ENCODE measurements around the gene SLC25A21.

The SLC25A21 gene

GRCh38 chr14:36767603-36768281, 404.7 kb downstream of the SLC25A21 start:
- no peak for DNase-seq (ENCODE audit: low read depth in 2 of 2)

DNA sequence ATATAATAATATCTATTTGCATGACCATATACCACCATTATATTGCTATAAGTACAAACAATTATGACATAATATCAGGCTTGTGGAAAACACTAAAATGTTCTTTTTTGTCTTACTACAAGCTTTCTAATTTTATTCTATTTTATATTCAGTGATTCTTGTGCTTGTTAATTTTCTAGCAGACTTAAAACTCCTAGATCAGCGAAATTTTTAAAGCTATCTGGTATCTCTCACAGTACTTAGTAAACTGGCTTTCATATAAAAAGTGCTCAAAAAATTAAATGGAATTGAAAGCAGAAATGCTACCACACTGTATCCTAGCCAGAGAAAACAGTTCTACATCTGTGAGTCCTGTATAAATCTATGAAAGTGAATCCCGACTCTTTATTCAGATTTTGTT, 405.4 kb downstream of the SLC25A21 start:
- DNase-seq (ENCODE audit: low read depth in 2 of 2) = no peak

DNA sequence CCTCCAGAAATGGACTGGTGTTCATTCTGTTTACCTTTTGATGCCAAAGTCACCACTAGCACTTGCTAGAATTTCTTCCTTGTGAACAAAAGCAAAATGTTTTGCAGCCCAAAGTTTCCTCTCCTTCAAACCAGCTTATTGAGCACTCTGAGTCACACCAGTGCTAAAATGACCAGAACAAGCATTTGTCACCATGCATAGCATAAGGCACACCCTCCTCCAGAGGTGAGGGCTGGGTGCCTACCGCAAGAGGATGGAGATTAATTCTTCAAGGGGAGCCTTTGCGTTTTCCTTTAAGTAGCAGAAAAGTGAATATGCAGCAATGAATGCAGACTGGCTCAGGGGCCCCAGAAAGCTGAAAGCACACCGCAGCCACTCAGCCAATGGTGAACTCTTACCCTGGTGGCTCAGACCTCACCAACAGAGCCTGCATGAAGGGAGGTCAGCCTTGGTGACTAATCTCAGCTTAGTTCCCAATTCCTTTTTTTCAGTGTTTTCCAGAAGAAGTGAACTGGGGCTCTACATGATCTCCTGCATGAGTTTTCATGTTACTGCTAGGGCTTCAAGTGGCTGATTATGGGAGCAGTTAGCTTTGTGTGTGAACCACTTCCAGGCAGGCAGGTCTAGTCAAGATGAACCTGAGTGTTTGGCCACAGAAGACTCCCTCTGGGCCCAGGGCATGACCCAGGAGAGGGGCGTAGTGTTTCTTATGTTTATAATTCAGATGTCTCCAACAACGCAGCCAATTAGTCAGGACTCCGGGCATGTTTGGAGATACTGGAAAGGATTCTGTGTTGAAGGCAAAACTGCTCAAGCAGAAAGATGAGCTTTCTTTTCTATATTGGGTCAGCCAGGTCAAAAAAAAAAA, 414.4 kb downstream of the SLC25A21 start:
- no peak for DNase-seq (ENCODE audit: low read depth in 2 of 2)

GRCh38 chr14:36756226-36756625, 416.2 kb downstream of the SLC25A21 start:
- DNase-seq (ENCODE audit: low read depth in 2 of 2) = no peak

- DNase-seq (ENCODE audit: low read depth in 2 of 2) = no peak
Measured at GRCh38 chr14:36755756-36756155, 416.6 kb downstream of the SLC25A21 start.

DNA sequence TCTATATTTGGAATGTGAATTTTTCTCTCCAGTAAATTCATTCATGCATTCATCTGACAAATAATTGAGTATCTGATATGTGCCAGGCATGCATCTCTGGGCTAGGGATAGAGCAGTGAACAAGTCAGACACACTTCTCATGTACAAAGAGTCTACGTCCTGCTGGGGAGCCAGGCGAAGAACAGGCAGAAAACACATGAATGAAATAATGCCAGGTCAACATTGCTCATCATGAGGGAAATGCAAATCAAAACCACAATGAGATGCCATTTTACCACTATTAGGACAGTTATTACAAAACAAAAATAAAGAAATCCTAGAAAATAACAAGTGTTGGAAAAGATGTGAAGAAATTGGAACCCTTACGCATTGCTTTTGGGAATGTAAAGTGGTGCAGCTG, 420.5 kb downstream of the SLC25A21 start:
- DNase-seq (ENCODE audit: low read depth in 2 of 2) = no peak

GRCh38 chr14:36751106-36751505, 421.3 kb downstream of the SLC25A21 start:
- DNase-seq (ENCODE audit: low read depth in 2 of 2) = no peak

DNA sequence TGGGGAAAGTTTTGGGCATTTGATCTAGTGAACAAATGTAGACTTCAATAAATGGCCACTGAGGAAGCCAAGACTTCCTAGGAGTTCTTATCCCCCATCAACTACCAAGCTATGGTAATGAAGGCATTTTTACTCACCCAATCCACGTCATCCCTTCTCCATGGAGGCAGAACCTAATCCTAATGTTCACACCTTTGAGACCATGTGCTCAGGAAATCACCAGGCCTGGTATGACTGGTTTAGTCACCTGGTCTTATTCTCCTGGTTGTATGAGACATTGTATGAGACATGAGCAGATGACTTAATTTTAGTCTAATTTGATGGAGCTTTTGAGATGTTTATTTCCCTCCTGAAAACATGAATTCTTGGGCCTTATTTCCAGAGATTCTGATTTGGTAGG, 422.2 kb downstream of the SLC25A21 start:
- no peak for DNase-seq (ENCODE audit: low read depth in 2 of 2)

DNA sequence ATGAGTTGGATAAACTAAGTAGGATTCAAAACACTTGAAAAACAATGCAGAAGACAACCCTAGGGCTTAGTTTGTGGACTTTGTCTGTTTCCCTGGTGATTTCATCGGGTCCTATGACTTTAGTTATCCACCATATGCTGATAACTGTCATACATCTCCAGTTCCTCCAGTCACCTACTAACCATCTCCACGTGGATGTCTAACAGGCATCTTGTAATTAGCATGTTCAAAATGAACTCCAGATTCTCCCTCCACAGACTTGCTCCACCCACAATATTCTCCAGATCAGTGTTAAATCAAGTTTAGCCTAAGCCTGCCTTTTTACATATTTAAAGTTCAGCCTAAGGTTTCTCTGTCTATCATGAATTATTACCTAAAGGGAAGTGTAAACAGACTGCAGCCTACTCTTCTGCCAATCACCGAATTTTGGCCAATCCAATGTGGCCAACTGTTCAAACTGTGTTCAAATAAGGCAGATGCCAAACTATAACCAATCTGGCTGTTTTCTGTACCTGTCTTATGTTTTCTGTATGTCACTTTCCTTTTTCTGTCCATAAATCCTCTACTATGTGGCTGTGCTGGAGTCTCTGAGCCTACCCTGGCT, 423.7 kb downstream of the SLC25A21 start:
- no peak for DNase-seq (ENCODE audit: low read depth in 2 of 2)

GRCh38 chr14:36747411-36748184, 424.8 kb downstream of the SLC25A21 start:
- DNase-seq (ENCODE audit: low read depth in 2 of 2) = no peak

DNA sequence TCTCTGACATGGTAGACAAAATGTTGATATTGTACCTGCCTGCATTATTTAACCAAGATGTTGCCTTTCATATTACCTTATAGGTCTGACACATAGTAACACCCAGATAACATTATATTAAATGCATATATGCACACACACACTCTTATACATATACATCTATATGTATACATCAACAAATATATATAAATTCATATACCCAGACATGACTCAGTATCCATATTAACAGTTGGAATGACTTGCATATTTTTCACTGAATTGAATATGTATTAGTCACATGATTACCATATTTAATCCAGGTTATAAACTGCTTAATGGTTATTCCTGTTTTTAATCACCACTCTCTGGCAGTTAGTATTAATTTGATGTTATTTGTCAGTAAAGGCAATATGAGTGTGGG, 425.5 kb downstream of the SLC25A21 start:
- no peak for DNase-seq (ENCODE audit: low read depth in 2 of 2)

DNA sequence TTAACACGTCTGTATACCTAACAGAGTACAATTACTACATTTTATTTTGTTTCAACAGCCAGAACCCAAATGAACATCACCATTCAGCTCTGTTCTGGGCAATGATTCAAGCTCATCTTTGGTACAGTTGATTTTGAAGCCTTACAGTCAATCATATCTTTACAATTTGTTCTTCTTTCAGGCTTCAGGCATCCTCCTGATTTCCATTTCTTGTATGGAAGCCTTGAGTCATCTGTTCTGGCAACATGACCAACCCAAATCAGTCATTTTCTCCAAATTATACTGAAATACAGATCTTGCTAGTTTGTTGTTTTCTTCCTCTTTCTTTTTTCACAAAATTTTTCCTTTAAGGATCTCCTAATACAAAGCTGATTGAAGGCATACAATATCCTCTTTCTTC, 430.5 kb downstream of the SLC25A21 start:
- no peak for DNase-seq (ENCODE audit: low read depth in 2 of 2)

DNA sequence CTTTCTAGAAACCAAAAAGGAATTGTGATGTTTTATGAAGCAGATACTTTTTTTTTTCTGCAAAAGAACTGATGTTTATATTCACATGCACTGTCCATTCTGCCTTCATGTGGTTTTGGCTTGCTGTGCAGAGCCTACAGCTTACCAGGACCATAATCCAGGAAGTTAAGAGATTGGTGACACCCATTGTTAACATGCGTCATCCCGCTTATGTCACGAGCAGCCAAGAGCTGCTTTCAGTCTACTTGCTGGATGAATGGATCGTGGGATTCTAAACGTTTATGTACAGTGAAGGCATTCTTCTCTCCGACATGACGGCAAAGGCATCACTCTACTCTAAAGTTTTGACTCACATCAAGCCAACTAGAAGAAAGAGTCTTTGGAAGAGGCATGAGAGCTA, 434.1 kb downstream of the SLC25A21 start:
- no peak for DNase-seq (ENCODE audit: low read depth in 2 of 2)

DNA sequence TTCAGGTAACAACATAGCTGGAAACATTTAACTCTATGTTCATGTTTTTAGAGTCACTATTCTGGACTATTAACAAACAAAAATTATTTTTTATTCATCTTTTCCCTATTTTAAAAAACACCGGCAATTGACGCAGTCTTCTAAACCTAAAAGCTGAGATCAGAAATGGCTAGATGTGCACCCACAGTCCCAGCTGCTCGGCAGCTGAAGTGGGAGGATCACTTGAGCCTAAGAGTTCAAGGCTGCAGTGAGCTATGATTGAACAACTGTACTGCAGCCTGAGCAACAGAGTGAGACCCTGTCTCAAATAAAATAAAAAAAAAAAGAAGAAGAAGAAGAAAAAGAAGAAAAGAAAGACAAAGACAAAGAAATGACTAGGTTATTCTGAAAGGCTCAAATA, 446.3 kb downstream of the SLC25A21 start:
- no peak for DNase-seq (ENCODE audit: low read depth in 2 of 2)

GRCh38 chr14:36724162-36724561, 448.2 kb downstream of the SLC25A21 start:
- no peak for DNase-seq (ENCODE audit: low read depth in 2 of 2)

DNA sequence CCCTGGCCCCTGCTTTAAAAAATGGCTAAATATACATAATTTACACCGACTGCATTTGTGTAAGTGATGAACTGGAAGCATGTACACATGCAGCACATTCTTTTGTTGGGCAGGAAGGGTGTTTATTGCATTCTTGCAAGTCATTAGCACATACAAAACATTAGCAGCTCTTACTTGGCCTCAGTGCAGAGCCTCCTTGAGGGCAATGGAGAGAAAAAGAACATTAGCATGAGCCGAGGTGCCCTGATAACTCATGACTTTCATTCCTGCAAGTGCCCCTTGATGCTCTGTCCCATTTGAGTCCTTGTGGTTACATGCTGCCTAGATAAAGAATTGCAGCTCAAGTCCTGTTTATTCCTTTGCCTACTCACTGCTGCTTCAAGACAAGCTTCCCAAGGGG, 448.9 kb downstream of the SLC25A21 start:
- no peak for DNase-seq (ENCODE audit: low read depth in 2 of 2)

DNA sequence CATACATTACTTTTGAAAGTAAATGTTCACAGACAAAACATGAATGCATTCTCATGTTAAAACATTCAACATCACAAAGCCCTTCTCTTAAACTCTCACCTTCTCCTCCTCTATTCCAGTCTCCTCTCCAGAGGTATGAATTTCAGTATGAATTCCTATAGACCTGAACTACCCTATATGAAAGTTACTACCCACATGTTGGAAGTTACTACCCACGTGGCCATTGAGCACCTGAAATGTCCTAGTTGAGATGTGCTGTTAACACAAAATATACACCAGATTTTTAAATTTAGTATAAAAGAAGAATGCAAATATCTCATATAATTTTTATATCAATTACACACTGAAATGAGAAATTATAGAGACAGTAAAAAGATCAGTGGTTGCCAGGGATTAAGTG, 450.5 kb downstream of the SLC25A21 start:
- no peak for DNase-seq (ENCODE audit: low read depth in 2 of 2)

GRCh38 chr14:36720657-36721056, 451.7 kb downstream of the SLC25A21 start:
- no peak for DNase-seq (ENCODE audit: low read depth in 2 of 2)

GRCh38 chr14:36719823-36720222, 452.6 kb downstream of the SLC25A21 start:
- DNase-seq (ENCODE audit: low read depth in 2 of 2) = no peak

DNA sequence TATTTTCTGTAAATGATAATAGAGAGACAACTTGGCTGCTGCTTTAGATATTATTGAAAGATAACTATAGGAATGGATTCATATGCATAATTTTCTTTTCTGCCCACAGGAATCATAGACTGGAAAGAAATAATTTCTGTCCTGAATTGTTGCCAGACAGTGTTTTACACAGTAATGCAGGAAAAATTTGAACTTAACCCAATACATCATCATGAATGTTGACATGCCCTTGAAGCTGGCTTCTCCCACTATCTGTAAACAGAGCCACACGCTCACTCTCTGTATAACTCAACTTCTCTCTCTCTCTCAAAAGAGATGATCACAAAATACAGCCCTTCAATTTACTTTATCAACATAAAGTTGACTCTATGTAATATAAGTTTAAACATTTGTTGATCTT, 454.2 kb downstream of the SLC25A21 start:
- DNase-seq (ENCODE audit: low read depth in 2 of 2) = no peak

DNA sequence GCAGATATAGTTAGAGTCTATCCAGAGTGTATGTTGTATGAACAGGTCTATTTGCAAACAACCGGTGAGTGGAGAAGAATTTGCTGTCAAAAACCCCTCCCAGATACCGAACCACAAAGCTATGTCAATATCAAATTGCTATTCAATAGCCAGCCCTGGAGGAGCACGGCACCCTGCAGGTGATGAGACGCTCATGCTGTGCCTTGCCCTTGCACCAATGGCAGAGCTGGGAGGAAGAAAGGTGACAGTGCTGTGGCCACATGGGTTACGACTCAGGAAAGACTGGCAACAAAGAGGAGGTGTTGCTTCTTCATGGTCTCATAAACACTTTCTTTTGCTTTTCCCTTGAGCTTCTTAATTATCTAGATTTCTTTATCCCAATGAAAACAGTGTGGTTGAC, 455.0 kb downstream of the SLC25A21 start:
- no peak for DNase-seq (ENCODE audit: low read depth in 2 of 2)

GRCh38 chr14:36716614-36717184, 455.7 kb downstream of the SLC25A21 start:
- DNase-seq (ENCODE audit: low read depth in 2 of 2) = no peak

Measured in stimulated activated CD8-positive, alpha-beta memory T cell treated with anti-CD3 and anti-CD28 coated beads, Interleukin-7, amount 100 ng/mL, for 4 hours (primary cell).